Measurements from ENCODE around the gene RNF220.

GRCh38 chr1:44611866-44612265 is 206.8 kb downstream of the RNF220 start:
- TF ChIP-seq EZH2 (IDR thresholded peaks at IDR 0.05; ENCODE audit: low read length): no peak
- no peak for TF ChIP-seq CTCF (optimal IDR thresholded peaks at IDR 0.05 in 1 of 3, IDR thresholded peaks at IDR 0.05 in 1 of 3, conservative IDR thresholded peaks at IDR 0.05 in 1 of 3; ENCODE audit: extremely low read depth in 1 of 3, insufficient read depth in 2 of 3, low read length in 3 of 3)
